Right renal cortex interstitium (tissue), 3 donors: Measurements from ENCODE around the gene GPR4. TPM values are rescaled to one million over a fixed set of nuclear protein-coding genes. Genes with fewer than 3 reads are reported as not detected.
"Not testable (repeated sequence)": the region's sequence is repeated elsewhere in the genome, so short reads cannot be mapped to it uniquely, and the experiment has no call there.

Experiments
- DNase-seq, 3 donors: peaks; one replicate each; pipeline ENCODE4 v3.0.0-alpha.2; 2013; ENCODE audit warnings: low read depth in 3 of 3, low spot score in 2 of 3
- polyA plus RNA-seq, 3 donors: library from polyadenylated mRNA; unstranded; fragments of 120-200 nt; gene quantifications; one replicate each; pipeline ENCODE4 v1.2.1, GENCODE V29; 2013; ENCODE audit not compliant: insufficient read length in 3 of 3

The GPR4 gene
- 1 to 10 TPM; 4.7 to 5.5 (median 4.9) TPM for polyA plus RNA-seq

DNA sequence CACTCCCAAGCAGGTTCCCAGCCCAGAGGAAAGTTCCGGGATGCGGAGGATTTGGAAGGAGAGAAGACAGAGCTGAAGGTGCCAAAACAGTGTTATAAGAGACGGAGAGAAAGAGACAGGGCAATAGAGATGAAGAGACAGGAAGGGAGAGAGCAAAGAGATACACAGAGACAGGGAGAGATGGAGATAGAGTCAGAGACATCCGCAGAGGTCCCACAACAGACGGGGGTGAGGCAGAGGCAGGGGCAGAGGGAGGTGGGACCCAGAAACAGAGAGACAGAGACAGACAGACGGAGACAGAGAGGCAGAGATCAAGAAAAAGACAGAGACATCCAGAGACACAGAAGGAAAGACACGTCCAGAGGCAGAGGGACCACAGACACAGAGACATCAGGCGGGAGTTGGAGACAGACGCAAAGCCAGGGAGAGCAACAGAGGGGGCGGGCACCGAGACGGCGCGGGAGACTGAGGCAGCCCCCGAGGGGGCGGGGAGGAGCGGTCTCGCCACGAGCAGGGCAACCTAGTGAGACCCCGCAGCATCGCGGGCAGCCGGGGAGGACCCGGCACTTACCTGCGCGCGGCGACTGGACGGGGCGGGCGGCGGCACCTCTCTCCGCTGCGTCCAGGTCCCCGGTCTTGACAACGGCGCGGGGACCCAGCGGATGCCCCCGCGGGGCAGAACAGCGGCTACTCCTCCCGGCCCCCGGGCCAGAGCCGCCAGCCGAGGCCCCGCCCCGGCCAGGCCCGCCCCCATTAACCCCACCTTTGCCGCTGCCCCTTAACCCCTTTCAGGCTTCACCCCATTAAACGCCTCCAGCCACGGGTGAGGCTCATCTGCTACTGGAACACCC, at the start of gene GPR4:
TSS of gene GPR4 (minus strand) at position 689 of the 851 bp plus-strand sequence. CDS start 10,346 bp downstream, outside the sequence.
- DNase-seq, result no peak

DNA sequence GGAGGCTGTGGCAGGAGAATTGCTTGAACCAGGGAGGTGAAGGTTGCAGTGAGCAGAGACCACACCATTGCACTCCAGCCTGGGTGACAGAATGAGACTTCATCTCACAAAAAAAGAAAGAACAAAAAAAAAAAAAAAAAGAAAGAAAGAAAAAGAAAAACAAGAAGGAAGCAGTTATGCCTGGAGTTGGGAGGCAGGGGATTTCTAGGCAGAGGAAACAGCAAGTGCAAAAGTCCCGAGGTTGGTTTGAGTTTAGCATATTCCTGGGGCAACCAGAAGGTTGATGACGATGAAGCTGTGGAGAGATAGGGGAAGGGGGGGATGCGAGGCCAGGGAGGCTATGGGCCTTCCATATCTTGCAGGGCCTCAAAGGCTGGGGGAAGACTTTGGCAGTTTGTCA, 48.7 kb upstream of the GPR4 start:
- no peak for DNase-seq

DNA sequence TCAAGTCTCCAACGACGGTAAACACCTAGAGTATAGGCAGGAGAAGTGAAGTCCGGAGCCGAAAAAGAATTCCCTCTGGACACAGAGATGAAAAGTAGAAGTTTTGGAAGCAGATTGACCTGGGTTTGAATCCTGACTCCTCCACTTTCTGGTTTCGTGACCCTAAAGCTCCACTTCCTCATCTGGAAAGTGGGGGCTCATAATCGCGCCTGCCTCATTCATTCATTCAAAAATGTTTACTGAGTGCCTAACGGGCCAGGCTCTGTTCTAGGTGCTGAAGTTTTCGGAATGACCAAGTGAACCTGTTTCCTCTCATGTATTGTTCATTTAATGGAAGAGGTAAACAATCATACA, 44.3 kb upstream of the GPR4 start:
- no peak for DNase-seq

DNA sequence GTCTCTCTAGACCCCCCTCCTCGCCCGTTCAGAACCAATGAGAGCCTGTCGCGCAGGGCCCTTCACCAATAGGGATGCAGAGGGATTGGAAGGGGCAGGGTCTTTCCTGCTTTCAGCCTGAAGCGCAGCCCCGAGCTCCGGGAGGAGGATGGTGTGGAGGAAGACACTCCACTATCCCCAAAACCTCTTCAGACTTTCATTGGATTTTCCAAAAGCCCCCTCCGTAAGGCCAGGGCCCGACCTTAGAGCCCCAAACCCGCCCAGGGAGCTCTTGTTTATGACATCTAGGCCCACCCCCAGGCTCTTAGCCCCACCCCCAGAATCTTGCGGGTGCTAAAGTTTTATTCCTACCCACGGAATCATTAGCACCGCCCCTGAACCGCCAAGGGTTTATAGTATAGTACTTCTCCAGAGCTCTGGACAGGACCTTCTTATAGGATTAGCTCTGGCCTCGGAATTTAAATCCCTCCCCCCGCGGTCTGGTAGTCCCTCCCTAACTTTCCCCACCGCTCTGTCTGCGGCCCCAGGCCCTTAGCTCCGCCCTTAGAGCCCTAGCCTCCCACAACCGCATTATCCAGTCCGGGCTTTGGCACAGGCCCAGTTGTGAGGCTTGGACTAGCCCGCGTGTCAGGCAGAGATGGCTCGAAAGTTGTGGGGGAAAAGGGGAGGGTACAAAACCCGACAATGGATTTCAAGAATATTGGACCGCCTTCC, 43.8 kb upstream of the GPR4 start:
- DNase-seq, result no peak

DNA sequence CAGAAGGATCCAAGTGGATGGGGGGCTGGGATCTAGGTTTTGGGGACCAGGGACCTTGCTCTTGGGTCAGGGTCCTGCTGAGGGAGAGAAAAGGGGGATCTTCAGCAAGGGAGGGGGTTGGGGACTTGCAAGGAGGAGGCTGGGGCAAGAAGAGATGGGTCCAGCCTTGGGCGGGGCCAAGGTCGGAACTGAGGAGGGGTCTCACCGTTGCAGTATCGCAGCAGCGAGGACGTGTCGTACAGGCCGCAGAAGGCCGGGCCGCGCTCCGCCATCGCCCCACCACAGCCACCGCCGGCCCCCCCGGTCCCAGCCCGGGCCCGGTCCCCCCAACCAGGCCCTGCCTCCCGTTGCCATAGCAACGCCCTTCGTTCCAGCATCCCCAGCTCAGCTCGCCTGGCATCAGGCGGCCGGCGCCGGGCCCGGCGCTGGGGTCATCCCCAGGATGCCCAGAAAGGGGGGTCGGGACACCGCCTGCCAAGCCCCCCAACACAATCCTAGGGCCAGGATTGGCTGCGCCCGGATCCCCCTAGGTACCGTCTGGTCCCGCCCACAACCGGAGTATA, 43.1 kb upstream of the GPR4 start:
- no peak for DNase-seq

DNA sequence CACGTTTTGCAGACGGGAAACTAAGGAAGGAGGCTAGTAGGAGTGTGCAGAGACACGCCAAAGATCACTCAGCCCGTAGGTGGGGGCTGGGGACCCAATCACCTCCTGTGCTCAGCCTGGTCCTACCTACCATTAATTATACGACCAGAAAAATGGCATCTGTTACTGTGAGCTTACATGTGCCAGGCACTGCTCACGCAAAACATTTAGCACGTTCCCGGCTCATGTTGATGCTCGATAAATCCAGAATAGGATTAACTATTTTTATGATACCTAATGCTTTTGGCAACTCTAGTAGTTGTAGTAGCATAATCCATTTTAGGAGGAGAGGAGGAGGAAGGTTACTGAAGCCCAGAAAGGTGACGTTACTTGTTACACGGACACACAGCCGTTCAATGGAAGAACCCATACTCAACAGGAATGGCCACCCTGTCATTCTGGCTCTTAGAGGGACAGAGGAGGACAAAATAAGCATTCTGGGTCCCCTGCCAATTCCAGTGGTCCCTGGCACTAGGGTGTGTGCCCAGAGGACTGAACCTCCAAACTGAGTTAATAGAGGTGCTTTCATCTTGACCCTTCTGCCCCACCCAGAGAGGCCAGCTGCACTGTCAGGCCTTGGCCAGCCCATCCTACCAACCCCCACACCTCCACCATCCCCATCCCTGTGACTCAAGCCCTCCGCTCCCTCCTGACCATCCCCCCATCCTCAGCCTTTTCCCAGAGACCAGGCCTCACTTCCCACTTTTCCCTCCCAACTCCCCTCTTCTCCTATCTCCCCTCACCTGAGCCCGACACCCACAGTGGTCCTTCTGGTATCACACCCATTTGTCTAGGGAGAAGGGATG, 42.1 kb upstream of the GPR4 start:
- no peak for DNase-seq

DNA sequence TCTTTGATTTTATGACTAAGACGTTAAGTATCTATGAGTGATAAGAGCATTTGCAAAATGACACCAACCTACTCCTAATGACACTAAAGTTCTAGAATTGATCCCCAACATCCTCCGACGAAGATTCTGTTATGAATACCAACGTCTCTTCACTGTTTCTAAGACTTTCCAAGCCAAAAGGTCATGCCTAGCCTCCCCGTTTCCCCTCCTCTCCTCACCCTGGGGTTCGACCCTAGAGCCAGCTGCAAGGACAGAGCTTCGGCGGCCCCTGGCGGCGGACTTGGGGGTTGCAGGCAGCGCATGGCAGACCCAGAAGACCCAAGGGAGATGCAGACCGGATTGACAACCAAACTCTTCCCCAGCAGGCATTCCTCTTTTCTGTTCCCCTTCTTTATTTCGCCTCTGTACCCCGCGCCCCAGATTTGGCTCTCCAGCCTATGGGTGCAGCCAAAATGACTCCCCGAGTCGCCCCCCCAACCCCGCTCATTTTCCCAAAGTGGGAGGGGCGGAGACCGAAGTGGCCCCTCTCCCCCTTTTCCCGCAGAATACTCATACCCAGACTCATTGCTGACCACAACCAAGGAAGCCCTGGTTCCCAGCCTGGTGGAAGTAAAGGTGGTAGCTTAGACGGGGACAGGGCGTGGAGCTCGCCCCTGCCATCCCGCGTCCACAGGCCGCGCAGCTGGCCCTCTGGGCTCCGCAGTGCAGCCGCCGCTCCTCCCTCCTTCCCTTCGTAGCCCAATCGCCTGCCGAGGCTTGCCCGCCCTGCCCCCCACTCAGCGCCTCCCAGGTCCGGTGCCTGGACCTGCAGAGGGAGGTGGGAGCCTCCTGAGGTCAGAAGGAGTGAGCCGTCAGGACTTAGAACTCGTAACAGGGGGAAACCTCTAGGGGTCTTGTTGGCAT, 41.3 kb upstream of the GPR4 start:
- DNase-seq, result no peak

DNA sequence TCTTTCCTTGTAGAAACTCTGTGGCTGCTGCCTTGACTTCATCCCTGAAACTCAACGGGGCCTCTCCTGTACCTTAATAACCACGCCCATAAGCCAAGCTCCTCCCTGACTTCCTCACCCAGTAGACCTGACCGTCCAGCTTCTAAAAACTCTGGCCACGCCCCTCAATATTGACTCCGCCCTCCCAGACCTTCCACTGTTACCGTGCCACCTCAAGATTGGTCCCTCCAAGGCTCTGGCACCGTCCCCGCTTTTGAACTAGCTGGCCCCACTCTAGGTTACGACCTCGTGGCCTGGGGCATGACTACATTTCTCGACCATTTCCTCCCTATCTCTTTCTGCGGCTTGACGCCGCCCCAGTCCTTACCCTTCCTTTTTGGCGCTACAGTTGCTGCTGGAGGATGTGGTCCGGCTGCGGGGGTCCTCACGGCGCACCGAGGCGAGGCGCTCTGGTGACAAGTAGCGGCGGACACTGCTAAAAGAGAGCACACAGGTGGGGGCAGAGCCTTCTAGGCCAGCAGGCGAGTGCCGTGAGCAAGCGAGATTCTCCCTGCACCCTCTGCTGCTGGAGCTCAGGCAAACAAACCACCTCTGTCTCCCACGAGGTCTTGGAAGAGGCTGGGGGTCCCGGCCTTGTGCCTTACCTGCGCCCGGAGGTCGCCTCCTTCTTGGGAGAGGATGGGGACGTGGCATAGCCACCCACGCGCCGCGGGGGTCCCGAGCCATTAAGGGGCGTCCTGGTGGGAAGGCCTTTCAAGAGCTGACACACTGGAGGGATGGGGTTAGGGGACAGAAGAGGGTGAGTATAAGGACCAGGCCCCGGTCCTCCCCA, 39.5 kb upstream of the GPR4 start:
- no peak for DNase-seq

DNA sequence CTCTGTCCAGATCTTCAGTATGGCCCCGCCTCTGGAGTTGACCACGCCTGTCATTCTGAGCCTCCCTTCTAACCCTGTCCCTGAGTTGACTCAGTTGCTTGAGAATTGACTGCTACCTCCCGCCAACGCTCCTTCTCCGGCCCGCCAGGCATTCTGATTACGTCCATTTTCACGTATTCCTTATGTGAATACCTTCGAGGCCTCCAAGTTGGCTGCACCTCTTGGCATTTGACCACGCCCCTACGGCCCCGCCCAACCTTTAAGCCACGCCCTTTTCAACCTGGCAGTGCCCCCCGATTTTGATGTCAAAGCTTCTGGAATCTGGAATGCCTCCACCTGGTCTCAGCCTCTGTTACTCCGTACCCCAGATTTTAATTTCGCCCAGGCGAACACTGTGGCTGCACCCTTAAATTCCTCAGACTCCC, 38.8 kb upstream of the GPR4 start:
- DNase-seq, result no peak

DNA sequence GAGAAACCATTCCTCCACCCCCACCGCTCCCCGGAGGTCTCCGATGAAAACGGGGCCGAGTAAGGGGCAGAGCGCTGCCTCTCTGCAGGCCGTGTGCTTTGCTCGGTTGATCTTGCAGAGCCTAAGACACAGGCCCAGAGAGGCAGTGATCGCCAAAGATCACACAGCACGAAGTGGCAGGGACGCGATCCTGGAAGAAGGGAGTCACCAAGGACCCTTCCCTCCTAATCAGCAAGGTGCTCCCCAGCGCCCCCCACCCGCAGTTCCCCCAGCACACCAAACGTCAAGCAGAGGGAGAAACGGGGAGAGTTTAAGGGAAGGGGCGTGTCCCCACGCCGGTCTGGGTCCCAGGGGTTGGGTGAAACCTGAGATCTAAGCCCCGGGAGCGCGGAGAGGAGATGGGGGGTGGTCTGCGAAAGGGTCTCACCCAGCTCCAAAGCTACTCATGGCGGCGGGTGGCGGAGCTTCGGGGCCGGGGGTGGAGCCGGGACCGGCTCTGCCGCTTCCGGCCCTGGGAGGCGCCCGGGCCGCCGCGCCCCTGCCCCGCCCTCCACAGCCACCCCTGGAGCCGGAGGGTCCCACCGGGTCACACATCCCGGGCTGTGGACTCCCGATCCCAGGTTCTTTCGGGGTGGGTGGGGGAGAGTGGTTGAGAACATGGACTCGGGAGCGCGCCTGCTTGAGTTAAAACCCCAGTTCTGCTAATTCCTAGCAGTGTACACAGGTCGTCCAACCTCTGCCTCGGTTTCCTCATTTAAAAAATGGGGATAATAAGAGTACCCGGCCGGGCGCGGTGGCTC, 37.1 kb upstream of the GPR4 start, which contains the start of gene EML2:
TSS of gene EML2 (minus strand) at position 468 of the 800 bp plus-strand sequence. CDS start at position 447, 21 bp downstream.
- no peak for DNase-seq

DNA sequence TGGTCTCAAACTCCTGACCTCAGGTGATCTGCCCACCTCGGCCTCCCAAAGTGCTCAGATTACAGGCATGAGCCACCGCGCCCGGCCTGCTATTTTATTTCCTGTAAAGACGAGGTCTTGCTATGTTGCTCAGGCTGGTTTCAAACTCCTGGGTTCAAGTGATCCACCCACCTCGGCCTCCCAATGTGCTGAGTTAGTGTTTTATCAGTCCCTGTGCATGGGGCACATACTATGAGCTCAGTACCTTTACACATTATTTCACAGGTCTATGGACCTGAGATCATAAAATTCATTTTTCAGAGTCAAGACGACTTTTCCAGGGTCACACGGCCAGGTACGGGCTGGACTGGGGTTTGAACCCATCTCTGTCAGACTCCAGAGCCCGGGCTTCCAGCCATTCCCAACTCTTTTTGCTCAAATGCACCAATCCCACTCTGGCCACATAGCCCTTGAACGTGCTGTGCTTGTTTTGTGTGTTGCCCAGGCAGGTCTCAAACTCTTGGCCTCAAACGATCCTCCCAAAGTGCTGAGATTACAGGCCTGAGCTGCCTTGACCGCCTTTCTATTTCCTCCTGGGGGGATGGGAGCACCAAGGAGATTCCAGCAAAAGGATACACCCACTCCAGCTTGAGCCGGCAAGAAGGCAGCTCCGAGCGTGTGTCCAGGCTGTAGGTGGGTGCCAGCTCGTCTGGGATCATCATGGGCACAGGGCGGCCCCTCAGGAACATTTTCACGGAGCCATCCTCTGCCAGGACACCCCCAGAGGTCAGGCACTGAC, 36.1 kb upstream of the GPR4 start:
- no peak for DNase-seq

DNA sequence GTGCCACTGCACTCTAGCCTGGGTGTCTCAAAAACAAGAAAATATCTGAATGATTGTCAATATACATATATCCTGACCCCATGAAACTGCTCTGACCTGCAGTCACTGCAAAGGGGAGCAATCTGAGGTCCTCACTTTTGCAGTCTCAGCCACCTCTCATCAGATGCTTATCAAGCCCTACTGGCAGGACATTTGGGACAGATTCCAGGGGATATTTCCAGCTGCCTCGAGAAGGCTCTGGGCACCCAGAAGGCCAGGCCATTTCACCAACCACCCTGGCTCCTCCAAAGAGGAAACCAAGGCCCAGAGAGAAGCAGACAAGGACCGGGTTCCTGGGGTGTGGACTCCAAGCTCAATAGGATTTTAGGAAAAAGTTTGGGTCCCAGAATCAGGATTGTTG, 34.9 kb upstream of the GPR4 start:
- DNase-seq, result no peak

DNA sequence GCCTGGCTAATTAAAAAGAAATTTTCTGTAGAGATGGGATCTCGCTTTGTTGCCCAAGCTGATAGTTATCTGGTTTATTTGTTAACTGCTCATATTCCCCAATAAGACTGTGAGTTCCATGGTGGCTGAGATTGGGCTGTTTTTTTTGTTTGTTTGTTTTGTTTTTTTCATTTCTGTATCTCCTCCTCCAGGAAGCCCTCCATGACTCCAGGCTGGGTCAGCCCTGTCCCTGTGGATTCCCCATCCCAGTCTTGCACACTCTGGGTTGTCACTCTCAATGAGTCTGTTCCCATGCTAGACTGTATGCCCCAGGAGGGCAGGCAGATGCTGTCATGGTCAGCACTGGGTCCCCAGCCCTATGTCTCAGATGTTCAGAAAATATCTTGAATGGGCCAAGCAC, 34.3 kb upstream of the GPR4 start:
- DNase-seq, result no peak

DNA sequence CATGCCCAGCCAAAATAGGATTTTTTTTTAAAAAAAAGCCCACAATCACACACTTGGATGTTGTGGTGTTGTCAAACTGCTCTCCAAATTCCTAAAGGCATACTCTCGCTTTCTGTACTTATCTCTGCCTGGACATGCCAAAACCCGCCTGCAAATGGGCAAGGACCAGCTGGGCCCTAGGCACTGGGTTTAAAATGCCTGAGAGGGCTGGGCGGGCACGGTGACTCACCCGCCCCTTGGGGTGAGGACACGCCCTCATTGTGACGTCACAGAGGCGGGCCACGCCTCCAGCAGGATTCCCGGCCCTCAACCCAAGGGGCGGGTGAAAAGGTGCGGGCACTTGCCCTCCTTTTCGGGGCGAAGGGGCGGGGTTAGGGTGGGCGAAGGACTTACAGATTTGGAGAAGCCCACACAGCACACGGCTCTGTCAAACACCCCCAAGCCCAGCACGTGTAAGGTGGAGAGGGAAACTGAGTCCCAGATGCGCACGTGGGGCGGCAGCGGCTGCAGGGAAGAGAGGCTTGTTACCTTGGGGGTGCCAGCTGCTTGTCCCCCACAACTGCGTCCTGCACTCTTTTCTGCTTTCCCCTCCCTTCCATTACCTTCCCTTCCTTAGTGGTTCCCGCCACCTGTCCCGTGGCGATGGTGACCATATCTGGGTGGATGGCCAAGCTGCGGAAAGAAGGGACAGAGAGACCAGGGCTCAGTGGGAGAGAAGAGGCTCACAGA, 30.6 kb upstream of the GPR4 start:
- no peak for DNase-seq

DNA sequence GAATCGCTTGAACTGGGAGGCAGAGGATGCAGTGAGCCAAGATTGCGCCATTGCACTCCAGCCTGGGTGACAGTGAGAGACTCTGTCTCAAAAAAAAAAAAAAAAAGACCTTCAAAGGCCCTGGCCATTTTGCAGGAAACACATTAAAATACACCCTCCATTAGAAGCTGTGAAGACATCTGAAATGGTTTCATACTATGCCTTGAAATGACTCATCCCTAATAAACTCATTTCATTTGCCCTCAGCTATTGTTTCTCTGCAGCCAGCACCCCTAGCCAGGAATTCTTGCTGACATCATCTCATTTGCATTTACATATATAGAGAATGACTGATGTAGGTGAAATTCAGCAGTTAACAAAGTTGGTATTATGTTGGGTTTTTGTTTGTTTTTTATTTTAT, 28.5 kb upstream of the GPR4 start:
- no peak for DNase-seq

DNA sequence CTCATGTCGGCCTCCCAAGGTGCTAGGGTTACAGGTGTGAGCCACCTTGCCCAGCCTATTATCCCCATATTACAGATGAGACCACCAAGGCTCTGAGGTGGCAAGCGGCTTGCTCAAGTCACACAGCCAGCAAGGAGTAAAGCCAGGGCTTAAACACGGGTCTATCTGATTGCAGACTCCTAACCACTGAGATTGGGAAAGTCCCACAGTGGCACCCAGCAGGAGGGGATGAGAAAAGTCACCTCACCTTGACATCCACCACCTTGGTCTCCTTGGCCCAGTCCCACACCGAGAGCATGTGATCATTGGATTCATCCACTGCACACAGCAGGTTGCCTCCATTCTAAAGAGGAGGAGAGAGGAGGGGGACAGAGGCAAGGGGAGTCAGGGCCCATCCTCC, 27.7 kb upstream of the GPR4 start:
- no peak for DNase-seq

DNA sequence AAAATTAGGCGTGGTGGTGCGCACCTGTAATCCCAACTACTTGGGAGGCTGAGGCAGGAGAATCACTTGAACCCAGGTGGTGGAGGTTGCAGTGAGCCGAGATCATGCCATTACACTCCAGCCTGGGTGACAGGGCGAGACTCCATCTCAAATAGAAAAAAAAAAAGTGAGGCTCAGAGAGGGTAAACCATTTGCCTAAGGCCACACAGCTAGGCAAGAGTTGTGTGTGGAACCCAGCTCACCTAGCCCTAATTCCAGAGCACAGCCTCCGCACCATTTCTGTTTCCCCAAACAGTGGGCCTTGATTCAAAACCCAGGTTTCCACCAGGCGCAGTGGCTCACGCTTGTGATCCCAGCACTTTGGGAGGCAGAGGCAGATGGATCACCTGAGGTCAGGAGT, 26.2 kb upstream of the GPR4 start:
- not testable (repeated sequence) for DNase-seq
